HepG2 (cell line): ENCODE data around the gene SLC25A46. TPM values are rescaled to one million over a fixed set of nuclear protein-coding genes. Genes with fewer than 3 reads are reported as not detected.

Source experiments
- AGO1 ChIP-seq: fragments of 200-400 bp; formaldehyde crosslinking; IDR thresholded peaks from 2 replicates; pipeline ENCODE4 v1.6.1; 2017; ENCODE audit warnings: mild to moderate bottlenecking, low read depth, low read length, moderate library complexity; ENCODE audit not compliant: poor library complexity, severe bottlenecking
- BRCA1 ChIP-seq: sonication (generic); formaldehyde crosslinking; IDR thresholded peaks from 2 replicates; pipeline ENCODE4 v1.4.0; 2020; ENCODE audit warnings: missing genetic modification reagents
- CEBPG ChIP-seq: IDR thresholded peaks from 2 replicates; pipeline ENCODE4 v1.6.1; 2016
- HOXA7 ChIP-seq: sonication (generic); formaldehyde crosslinking; IDR thresholded peaks from 2 replicates; pipeline ENCODE4 v1.8.1; 2022; ENCODE audit warnings: mild to moderate bottlenecking, missing genetic modification reagents, moderate library complexity
- KDM4B ChIP-seq: sonication (generic); formaldehyde crosslinking; IDR thresholded peaks from 2 replicates; pipeline ENCODE4 v1.4.0; 2020; ENCODE audit warnings: missing genetic modification reagents
- KLF11 ChIP-seq: IDR thresholded peaks from 2 replicates; pipeline ENCODE4 v1.6.1; 2016; ENCODE audit warnings: missing compliant biosample characterization
- NCOA5 ChIP-seq: sonication (generic); formaldehyde crosslinking; IDR thresholded peaks from 2 replicates; pipeline ENCODE4 v1.4.0; 2020; ENCODE audit warnings: missing genetic modification reagents
- PRMT3 ChIP-seq: sonication (generic); formaldehyde crosslinking; IDR thresholded peaks from 2 replicates; pipeline ENCODE4 v1.8.1; 2022; ENCODE audit warnings: low read depth, mild to moderate bottlenecking, moderate library complexity, missing genetic modification reagents, borderline replicate concordance
- ZFP1 ChIP-seq: IDR thresholded peaks from 2 replicates; pipeline ENCODE4 v1.6.1; 2016
- ZNF687 ChIP-seq: sonication (generic); formaldehyde crosslinking; IDR thresholded peaks from 2 replicates; pipeline ENCODE4 v1.5.1; 2020; ENCODE audit warnings: mild to moderate bottlenecking, missing genetic modification reagents, moderate library complexity
- ZNF691 ChIP-seq: sonication (generic); formaldehyde crosslinking; IDR thresholded peaks from 2 replicates; pipeline ENCODE4 v1.4.0; 2020; ENCODE audit warnings: missing genetic modification reagents, low read depth, mild to moderate bottlenecking, borderline replicate concordance
- ZNF790 ChIP-seq: sonication (generic); formaldehyde crosslinking; IDR thresholded peaks from 2 replicates; pipeline ENCODE4 v1.8.0; 2022; ENCODE audit warnings: missing genetic modification reagents, mild to moderate bottlenecking, borderline replicate concordance
- ZZZ3 ChIP-seq: sonication (generic); formaldehyde crosslinking; IDR thresholded peaks from 2 replicates; pipeline ENCODE4 v1.4.0; 2020; ENCODE audit warnings: missing genetic modification reagents, mild to moderate bottlenecking, borderline replicate concordance
- polyA plus RNA-seq, 8 experiments: library from polyadenylated mRNA; depleted of rRNA in 3 of 8; stranded (reverse) in 7 of 8; unstranded in 1 of 8; fragments of >200 nt; fragmentation: Illumina TruSeq in 4 of 8; extraction: Trizol in 4 of 8; gene quantifications; 2 replicates each; pipeline versions ENCODE4 v1.2.1 to v1.2.3, GENCODE V29; 2011 to 2016; ENCODE audit warnings: low read depth in 4 of 8, missing spikeins in 1 of 8, mixed read lengths in 1 of 8; ENCODE audit not compliant: insufficient read depth in 1 of 8
- total RNA-seq, 5 experiments: library from RNA; depleted of rRNA; stranded (reverse); fragments of >200 nt; fragmentation: Illumina TruSeq; extraction: Trizol; gene quantifications; 2 replicates each; pipeline ENCODE4 v1.2.3, GENCODE V29; 2016; ENCODE audit warnings: low read depth in 1 of 5
- TF ChIP-seq, protein P1 (sequence below): sonication (generic); formaldehyde crosslinking; IDR thresholded peaks from 2 replicates; pipeline ENCODE4 v1.4.0; 2020; ENCODE audit warnings: missing genetic modification reagents
- TF ChIP-seq, protein P2 (sequence below): sonication (generic); formaldehyde crosslinking; IDR thresholded peaks from 2 replicates; pipeline ENCODE4 v1.5.0; 2020; ENCODE audit warnings: mild to moderate bottlenecking, missing genetic modification reagents, borderline replicate concordance
- TF ChIP-seq, protein P3 (sequence below): sonication (generic); formaldehyde crosslinking; IDR thresholded peaks from 2 replicates; pipeline ENCODE4 v1.4.0; 2020; ENCODE audit warnings: missing genetic modification reagents, borderline replicate concordance
- TF ChIP-seq, protein P4 (sequence below): sonication (generic); formaldehyde crosslinking; IDR thresholded peaks from 2 replicates; pipeline ENCODE4 v1.4.0; 2020; ENCODE audit warnings: mild to moderate bottlenecking, missing genetic modification reagents

SLC25A46 gene
- total and polyA plus RNA-seq, 2 of the 13 experiments (the other 11 are each of a cell fraction or from before 2014, with no cell fraction given), result 14.2 to 34.6 TPM

DNA sequence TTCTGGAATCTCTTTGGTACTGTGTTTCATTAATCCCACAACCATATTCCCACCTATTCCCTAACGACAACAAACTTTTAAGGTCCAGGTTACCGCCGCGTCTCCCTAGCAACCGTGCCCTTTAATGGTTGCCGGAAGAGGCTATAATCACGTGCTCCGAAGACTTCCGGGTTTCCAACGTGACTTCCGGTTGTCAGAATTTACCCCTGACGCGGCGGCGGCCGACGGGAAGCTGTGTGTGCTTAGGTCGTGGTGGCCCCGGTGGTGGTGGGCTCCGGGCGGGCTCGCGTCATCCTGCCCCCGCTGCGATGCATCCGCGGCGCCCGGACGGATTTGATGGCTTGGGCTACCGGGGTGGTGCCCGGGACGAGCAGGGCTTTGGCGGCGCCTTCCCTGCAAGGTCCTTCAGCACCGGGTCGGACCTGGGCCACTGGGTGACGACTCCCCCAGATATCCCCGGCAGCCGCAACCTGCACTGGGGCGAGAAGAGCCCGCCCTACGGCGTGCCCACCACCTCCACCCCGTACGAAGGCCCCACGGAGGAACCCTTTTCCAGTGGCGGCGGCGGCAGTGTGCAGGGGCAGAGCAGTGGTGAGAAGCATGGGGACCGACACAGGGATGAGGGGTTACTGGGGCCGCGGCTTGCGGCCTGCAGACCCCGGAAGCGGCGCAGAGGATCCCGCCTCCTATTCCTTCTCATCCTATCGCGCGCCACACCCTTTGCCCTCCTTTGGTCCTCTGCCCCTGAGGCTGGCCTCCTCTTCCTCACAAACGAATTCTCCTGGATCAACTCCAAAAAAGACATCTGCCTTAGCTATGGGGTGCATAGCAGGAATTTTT lies at the start of gene SLC25A46 (continued):
- TF ChIP-seq, protein P1, sequence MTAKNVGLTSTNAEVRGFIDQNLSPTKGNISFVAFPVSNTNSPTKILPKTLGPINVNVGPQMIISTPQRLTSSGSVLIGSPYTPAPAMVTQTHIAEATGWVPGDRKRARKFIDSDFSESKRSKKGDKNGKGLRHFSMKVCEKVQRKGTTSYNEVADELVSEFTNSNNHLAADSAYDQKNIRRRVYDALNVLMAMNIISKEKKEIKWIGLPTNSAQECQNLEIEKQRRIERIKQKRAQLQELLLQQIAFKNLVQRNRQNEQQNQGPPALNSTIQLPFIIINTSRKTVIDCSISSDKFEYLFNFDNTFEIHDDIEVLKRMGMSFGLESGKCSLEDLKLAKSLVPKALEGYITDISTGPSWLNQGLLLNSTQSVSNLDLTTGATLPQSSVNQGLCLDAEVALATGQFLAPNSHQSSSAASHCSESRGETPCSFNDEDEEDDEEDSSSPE, result no peak
- TF ChIP-seq KDM4B (CRISPR knock-in tag) (no peak; the same call in 1 of the 2 replicates), ZZZ3 (CRISPR knock-in tag) (peak; percentile 75; the same call in 1 of the 2 replicates), CEBPG (CRISPR knock-in tag) (no peak), ZFP1 (CRISPR knock-in tag) (no peak), ZNF790 (CRISPR knock-in tag) (0 out of 2 replicates have a peak, but pooled peaks have one; percentile 47), NCOA5 (CRISPR knock-in tag) (no peak), ZNF687 (peak; percentile 88), BRCA1 (CRISPR knock-in tag) (0 out of 2 replicates have a peak, but pooled peaks have one; percentile 46), HOXA7 (CRISPR knock-in tag) (no peak), AGO1 (no peak), PRMT3 (CRISPR knock-in tag) (no peak), ZNF691 (CRISPR knock-in tag) (0 out of 2 replicates have a peak, but pooled peaks have one; percentile 32), KLF11 (CRISPR knock-in tag) (0 out of 2 replicates have a peak, but pooled peaks have one; percentile 13)
- TF ChIP-seq, protein P2, sequence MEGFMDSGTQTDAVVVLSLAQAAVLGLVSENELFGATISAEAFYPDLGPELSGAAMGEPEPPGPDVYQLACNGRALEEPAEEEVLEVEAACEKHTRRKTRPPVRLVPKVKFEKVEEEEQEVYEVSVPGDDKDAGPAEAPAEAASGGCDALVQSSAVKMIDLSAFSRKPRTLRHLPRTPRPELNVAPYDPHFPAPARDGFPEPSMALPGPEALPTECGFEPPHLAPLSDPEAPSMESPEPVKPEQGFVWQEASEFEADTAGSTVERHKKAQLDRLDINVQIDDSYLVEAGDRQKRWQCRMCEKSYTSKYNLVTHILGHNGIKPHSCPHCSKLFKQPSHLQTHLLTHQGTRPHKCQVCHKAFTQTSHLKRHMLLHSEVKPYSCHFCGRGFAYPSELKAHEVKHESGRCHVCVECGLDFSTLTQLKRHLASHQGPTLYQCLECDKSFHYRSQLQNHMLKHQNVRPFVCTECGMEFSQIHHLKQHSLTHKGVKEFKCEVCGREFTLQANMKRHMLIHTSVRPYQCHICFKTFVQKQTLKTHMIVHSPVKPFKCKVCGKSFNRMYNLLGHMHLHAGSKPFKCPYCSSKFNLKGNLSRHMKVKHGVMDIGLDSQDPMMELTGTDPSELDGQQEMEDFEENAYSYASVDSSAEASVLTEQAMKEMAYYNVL (CRISPR knock-in tag), result no peak
- TF ChIP-seq, protein P3, sequence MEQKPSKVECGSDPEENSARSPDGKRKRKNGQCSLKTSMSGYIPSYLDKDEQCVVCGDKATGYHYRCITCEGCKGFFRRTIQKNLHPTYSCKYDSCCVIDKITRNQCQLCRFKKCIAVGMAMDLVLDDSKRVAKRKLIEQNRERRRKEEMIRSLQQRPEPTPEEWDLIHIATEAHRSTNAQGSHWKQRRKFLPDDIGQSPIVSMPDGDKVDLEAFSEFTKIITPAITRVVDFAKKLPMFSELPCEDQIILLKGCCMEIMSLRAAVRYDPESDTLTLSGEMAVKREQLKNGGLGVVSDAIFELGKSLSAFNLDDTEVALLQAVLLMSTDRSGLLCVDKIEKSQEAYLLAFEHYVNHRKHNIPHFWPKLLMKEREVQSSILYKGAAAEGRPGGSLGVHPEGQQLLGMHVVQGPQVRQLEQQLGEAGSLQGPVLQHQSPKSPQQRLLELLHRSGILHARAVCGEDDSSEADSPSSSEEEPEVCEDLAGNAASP (CRISPR knock-in tag), result no peak
- TF ChIP-seq, protein P4, sequence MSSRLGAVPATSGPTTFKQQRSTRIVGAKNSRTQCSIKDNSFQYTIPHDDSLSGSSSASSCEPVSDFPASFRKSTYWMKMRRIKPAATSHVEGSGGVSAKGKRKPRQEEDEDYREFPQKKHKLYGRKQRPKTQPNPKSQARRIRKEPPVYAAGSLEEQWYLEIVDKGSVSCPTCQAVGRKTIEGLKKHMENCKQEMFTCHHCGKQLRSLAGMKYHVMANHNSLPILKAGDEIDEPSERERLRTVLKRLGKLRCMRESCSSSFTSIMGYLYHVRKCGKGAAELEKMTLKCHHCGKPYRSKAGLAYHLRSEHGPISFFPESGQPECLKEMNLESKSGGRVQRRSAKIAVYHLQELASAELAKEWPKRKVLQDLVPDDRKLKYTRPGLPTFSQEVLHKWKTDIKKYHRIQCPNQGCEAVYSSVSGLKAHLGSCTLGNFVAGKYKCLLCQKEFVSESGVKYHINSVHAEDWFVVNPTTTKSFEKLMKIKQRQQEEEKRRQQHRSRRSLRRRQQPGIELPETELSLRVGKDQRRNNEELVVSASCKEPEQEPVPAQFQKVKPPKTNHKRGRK, result no peak
